AG09309 (cell line): ENCODE results near the gene HP.

Experiments used
- DNase-seq: peaks from one replicate; pipeline ENCODE4 v3.0.0-alpha.2; 2010; ENCODE audit warnings: low read depth
- H3K4me3 ChIP-seq: 2 replicates; pipeline ENCODE4 v1.5.1; 2011; ENCODE audit warnings: mild to moderate bottlenecking, low read depth, low read length, moderate library complexity; ENCODE audit not compliant: control insufficient read depth
- TF ChIP-seq, protein P1 (sequence below): IDR thresholded peaks from 2 replicates; pipeline ENCODE4 v1.5.1; 2011; ENCODE audit warnings: mild to moderate bottlenecking, low read depth, low read length, inconsistent platforms; ENCODE audit not compliant: insufficient read depth, control insufficient read depth; ENCODE audit errors: missing control alignments

Gene HP

DNA sequence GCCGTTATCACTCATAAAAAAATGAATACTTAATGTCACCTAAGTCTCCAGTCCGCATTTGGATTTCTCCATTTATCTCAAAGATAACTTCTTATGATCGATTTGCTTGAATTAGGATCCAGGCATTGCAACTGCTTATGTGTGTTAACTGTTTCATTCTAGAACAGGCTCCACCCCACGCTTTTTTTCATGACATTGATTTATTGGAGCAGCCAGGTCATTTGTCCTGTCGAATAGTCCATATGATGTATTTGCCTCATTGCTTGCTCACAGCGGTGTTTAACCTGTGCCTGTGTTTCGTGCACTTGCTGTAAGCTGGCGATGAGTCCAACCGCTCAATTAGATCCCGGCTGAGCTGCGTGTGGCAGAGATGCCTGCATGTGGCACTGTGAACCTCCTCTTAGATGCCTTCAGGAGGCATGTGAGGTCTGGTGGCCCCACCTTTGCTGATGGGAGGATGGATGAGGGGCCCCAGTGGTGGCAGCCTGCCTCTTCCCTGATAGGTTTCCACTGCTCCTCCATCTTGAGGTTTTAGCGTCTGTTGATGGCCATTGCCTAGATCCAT, 55.7 kb downstream of the HP start:
- TF ChIP-seq, protein P1, sequence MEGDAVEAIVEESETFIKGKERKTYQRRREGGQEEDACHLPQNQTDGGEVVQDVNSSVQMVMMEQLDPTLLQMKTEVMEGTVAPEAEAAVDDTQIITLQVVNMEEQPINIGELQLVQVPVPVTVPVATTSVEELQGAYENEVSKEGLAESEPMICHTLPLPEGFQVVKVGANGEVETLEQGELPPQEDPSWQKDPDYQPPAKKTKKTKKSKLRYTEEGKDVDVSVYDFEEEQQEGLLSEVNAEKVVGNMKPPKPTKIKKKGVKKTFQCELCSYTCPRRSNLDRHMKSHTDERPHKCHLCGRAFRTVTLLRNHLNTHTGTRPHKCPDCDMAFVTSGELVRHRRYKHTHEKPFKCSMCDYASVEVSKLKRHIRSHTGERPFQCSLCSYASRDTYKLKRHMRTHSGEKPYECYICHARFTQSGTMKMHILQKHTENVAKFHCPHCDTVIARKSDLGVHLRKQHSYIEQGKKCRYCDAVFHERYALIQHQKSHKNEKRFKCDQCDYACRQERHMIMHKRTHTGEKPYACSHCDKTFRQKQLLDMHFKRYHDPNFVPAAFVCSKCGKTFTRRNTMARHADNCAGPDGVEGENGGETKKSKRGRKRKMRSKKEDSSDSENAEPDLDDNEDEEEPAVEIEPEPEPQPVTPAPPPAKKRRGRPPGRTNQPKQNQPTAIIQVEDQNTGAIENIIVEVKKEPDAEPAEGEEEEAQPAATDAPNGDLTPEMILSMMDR, result no peak
- no peak for DNase-seq
- H3K4me3 ChIP-seq, result no peak overlapping the region
